Measurements from ENCODE around the gene NTPCR.

The NTPCR gene

DNA sequence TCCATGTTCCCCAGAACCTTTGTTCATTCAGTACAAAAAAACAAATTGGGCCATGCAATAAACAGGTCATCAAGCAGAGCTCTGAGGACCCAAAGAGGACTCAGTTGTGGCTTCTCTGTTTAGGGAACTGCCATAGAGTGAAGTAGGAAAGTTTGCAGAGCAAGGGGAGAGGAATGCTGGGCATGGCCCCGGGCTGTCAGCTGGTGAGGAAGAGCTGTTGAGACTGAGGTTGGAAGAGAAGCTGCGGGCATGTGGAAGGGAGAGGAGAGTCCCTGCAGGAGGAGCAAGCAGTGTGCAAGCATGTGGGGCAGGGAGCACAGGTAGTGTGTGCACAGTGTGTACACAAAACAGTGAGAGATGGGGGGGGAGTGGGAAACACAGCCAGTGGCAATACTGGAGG lies 71.8 kb downstream of the NTPCR start:
- Histone ChIP-seq H3K27me3 (ENCODE audit: insufficient read depth, low read depth) (no peaks in the 10 kb centered on the region; the same call in 1 of the 2 replicates), H3K27ac (no peak overlapping the region), H3K4me3 (IDR thresholded peaks at IDR 0.05; ENCODE audit: insufficient read depth, low read depth, low read length) (no peak overlapping the region), H4K20me1 (ENCODE audit: insufficient read depth) (no peaks in the 10 kb centered on the region), H3K79me2 (ENCODE audit: insufficient read depth, low read depth) (no peaks in the 10 kb centered on the region), H3K4me1 (ENCODE audit: low read depth, poor library complexity, severe bottlenecking) (peaks cover 7% of the 10 kb centered on the region), H2AFZ (ENCODE audit: low read depth) (no peak overlapping the region), H3K9ac (no peak overlapping the region), H3K4me2 (no peak overlapping the region), H3K36me3 (ENCODE audit: insufficient read depth) (no peaks in the 10 kb centered on the region)
- TF ChIP-seq, protein P1, sequence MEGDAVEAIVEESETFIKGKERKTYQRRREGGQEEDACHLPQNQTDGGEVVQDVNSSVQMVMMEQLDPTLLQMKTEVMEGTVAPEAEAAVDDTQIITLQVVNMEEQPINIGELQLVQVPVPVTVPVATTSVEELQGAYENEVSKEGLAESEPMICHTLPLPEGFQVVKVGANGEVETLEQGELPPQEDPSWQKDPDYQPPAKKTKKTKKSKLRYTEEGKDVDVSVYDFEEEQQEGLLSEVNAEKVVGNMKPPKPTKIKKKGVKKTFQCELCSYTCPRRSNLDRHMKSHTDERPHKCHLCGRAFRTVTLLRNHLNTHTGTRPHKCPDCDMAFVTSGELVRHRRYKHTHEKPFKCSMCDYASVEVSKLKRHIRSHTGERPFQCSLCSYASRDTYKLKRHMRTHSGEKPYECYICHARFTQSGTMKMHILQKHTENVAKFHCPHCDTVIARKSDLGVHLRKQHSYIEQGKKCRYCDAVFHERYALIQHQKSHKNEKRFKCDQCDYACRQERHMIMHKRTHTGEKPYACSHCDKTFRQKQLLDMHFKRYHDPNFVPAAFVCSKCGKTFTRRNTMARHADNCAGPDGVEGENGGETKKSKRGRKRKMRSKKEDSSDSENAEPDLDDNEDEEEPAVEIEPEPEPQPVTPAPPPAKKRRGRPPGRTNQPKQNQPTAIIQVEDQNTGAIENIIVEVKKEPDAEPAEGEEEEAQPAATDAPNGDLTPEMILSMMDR (conservative IDR thresholded peaks at IDR 0.05; ENCODE audit: low read depth, low read length) = no peak

GRCh38 chr1:233024199-233024598 lies 73.8 kb downstream of the NTPCR start:
- Histone ChIP-seq H3K9ac (no peak overlapping the region), H3K4me2 (no peak overlapping the region), H3K4me1 (ENCODE audit: low read depth, poor library complexity, severe bottlenecking) (no peaks in the 10 kb centered on the region), H3K79me2 (ENCODE audit: insufficient read depth, low read depth) (no peaks in the 10 kb centered on the region), H3K4me3 (IDR thresholded peaks at IDR 0.05; ENCODE audit: insufficient read depth, low read depth, low read length) (no peak overlapping the region), H3K27ac (no peak overlapping the region), H3K36me3 (ENCODE audit: insufficient read depth) (no peaks in the 10 kb centered on the region), H3K27me3 (ENCODE audit: insufficient read depth, low read depth) (no peaks in the 10 kb centered on the region), H2AFZ (ENCODE audit: low read depth) (no peak overlapping the region), H4K20me1 (ENCODE audit: insufficient read depth) (no peaks in the 10 kb centered on the region)
- TF ChIP-seq, protein P1 (conservative IDR thresholded peaks at IDR 0.05; ENCODE audit: low read depth, low read length) = no peak

GRCh38 chr1:233025157-233025556 lies 74.7 kb downstream of the NTPCR start:
- H3K36me3 ChIP-seq (ENCODE audit: insufficient read depth) = no peaks in the 10 kb centered on the region
- TF ChIP-seq, protein P1 (conservative IDR thresholded peaks at IDR 0.05; ENCODE audit: low read depth, low read length) = no peak
- no peak overlapping the region for H3K27ac ChIP-seq
- no peak overlapping the region for H3K9ac ChIP-seq
- H3K79me2 ChIP-seq (ENCODE audit: insufficient read depth, low read depth) = no peaks in the 10 kb centered on the region
- no peak overlapping the region for H3K4me3 ChIP-seq (IDR thresholded peaks at IDR 0.05; ENCODE audit: insufficient read depth, low read depth, low read length)
- no peaks in the 10 kb centered on the region for H3K4me1 ChIP-seq (ENCODE audit: low read depth, poor library complexity, severe bottlenecking)
- no peak overlapping the region for H2AFZ ChIP-seq (ENCODE audit: low read depth)
- H4K20me1 ChIP-seq (ENCODE audit: insufficient read depth) = no peaks in the 10 kb centered on the region
- H3K4me2 ChIP-seq = no peak overlapping the region
- H3K27me3 ChIP-seq (ENCODE audit: insufficient read depth, low read depth) = no peaks in the 10 kb centered on the region

DNA sequence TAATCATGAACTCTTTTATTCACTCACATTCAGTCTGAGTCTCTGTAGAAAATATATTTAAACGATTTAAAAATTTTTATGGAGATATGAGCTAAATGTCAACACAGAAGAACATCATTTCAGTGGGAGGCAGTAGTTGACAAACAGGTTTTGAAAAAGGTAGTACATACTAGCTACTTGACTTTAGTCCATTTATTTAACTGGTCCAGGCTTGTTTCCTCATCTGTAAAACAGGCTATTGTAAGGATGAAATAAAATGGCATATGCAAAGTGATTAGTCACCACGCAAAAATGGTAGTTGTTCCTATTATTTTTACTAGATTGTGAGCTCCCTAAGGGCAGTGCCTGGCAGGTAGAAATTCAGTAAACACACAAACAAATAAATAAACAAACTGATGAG lies 75.2 kb downstream of the NTPCR start:
- Histone ChIP-seq H3K27me3 (ENCODE audit: insufficient read depth, low read depth) (no peaks in the 10 kb centered on the region), H3K27ac (no peak overlapping the region), H3K36me3 (ENCODE audit: insufficient read depth) (no peaks in the 10 kb centered on the region), H3K4me1 (ENCODE audit: low read depth, poor library complexity, severe bottlenecking) (no peaks in the 10 kb centered on the region), H3K4me3 (IDR thresholded peaks at IDR 0.05; ENCODE audit: insufficient read depth, low read depth, low read length) (no peak overlapping the region), H3K9ac (no peak overlapping the region), H3K79me2 (ENCODE audit: insufficient read depth, low read depth) (no peaks in the 10 kb centered on the region), H2AFZ (ENCODE audit: low read depth) (no peak overlapping the region), H4K20me1 (ENCODE audit: insufficient read depth) (no peaks in the 10 kb centered on the region), H3K4me2 (no peak overlapping the region)
- TF ChIP-seq, protein P1 (conservative IDR thresholded peaks at IDR 0.05; ENCODE audit: low read depth, low read length) = no peak

Data from KMS-11 (cell line).